HG02870 (cell line): ENCODE measurements around the gene PTPRU.

Experiments used
- ATAC-seq: cut with Tn5 transposase; IDR thresholded peaks from one replicate; pipeline ENCODE4 v1.9.1; 2021; ENCODE audit warnings: mild to moderate bottlenecking, moderate library complexity; ENCODE audit not compliant: unreplicated experiment

PTPRU gene

GRCh38 chr1:29243023-29243870, 6.9 kb downstream of the PTPRU start:
- no peak for ATAC-seq

DNA sequence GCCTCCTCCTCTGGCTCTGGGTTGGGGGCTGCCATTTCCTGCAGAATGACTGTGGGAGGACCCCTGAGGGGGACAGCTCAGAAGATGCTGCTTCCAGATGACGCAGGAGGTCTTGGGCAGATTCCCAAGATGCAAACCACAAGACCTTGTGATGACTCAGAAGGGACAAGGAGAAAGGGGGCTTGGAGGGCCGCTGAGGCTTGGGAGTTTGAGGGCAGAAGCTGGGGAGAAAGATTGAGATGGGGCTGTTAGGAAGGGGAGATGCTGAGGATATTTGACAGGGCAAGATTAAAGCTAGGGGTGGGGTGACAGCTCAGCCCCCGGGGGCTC, 7.5 kb downstream of the PTPRU start:
- ATAC-seq, result no peak

DNA sequence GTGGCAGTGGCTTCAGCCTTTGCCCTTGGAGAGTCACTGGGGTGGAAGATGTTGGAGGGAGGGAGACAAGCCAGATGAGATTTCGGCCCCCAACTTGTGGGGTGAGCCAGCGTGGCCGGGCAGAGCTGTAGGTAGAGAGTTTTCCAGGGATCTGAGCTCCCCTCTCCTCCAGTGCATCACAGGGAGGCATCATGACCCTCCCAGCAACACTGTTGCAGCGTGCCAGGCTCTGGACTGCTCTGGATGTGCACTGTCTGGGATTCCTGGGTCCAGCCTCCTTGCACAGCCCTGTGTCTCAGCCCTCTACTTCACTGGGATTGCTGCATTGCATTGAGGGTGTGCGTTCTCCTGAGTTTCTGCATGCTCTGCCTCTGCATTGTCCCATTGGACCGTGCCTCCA, 8.9 kb downstream of the PTPRU start:
- ATAC-seq, result no peak

GRCh38 chr1:29245876-29246275, 9.6 kb downstream of the PTPRU start:
- ATAC-seq, result no peak

DNA sequence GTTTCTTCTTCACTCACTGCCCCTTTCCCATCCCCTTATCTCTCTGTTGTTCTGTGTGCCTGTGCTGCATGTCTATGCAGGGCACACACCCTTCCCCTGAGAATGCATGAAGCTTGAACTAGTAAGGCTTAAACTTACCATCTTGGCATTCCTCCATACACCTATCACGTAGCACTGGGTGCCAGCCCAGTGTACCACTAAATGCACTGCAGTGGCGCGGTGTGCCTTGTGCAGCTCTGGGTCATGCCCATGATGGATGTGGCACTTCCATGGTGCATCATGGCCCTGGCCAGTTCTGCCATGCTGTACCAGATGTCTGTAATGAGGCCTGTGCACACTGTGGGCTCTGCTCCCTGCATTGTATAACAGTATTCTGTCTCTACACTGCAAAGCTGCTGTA, 10.7 kb downstream of the PTPRU start:
- ATAC-seq, result no peak

DNA sequence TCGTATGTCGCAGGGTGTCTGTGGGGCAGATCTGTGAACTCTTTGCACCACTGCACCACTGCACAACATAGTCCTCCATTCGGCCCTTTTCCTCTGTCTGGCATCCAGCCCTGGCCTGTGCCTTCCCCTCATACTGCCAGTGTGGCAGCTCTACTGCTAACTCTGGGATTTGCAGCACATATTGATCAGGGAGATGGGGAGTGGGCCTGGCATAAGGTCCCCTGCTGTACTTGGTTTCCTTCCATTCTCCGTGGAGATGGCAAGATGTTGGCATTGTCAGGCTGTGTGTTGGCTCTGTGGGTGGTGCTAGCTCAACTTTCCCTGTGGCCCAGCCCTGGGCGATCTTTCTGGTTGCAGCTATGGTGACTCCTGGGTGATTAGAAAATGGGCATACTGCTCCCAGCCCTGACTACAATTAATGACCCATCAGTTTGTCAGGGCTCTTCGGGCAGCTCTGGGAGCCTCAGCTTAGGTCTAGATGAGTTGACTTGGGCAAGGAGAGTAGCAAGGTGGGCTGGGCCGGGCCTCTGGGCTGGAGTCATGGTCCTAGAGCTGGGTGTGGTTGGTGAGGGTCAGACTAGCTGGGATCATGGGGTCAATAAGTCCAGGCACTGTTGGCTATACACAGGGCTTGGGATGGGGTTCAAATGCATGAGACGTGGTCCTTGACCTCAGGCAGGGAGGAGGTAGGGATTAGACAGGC, 11.4 kb downstream of the PTPRU start:
- ATAC-seq, result no peak

- ATAC-seq, result no peak
Observed at GRCh38 chr1:29248409-29248808, 12.1 kb downstream of the PTPRU start.

DNA sequence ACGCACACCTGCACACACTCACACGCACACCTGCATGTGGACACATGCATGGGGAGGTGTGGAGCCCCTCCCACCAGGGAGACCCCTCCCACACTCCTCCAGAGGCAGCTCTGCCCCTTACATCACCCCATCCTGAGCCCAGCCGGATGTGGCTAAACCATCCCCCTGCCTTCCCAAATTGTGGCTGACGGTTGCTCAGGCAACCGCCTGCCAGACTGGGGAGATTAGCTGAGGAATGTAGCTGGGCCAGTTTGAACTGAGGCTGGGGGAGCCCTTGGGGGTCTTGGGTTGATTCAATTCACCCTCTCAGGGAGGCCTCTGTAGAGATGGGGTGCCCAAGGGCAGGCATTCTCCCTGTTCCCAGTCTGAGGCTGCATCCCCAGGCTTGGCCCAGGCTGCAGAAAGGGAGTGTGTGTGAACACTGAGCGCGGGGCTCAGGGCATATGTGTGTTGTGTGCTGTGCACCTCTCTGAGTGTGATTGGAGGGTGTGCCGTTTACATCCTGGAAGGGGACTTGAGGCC, 12.9 kb downstream of the PTPRU start:
- ATAC-seq, result no peak

GRCh38 chr1:29249951-29250581, 13.7 kb downstream of the PTPRU start:
- no peak for ATAC-seq

- no peak for ATAC-seq
Observed at GRCh38 chr1:29251164-29252124, 15.1 kb downstream of the PTPRU start.

DNA sequence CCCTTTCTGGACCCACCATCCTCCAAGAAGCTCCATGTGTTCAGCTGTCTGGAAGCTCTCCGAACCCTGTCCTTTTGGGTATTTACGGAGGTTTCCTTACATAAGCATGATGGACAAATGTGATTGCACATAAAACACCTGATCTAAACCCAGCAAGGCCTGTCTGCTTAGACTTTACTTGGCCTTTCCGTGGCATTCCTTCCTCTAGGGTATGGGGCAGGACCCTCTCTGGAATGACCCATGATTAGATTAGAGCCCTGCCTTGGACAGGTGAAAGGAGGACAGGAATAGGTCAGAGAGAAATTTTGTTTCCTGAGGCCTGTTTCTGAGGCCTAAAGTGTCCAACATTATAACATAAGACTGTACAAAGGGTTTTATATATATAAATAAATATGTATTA, 16.9 kb downstream of the PTPRU start:
- ATAC-seq, result no peak

DNA sequence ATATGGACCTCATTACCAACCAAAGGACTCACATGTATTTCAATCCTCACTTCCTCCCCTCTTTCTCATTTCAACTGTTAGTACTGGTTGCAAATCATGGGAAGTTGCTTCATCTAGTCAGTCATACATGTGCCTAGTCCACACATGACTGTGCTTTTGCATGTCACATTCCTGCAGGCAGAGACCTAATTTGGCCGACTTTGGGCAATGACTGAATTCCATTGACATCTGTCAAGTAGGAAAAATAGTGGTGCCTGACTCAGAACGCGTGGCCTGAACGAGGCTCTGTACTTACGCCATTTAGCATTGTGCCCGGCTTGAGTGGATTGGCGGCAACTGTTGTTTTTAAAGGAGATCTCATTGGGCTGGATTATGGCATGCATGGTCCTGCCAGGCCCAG, 18.0 kb downstream of the PTPRU start:
- no peak for ATAC-seq

DNA sequence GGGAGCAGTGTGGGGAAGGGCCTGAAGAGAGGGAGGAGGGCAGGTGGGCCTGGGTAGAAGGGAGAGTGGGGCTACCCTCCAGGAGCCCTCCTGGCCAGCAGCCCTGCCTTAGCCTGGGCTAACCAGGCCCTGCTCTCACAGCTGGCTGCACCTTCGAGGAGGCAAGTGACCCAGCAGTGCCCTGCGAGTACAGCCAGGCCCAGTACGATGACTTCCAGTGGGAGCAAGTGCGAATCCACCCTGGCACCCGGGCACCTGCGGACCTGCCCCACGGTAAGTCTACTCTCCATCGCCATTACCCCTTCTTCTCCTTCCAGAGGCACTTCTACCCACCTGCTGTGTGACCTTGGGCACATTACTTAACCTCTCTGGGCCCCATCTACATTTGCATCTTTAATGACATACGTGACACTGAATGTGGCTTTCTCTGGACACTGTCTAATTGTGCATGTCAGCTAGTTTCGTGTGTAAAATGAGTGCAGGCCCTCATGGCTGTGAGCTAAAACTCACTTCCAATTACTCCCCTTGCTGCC, 18.9 kb downstream of the PTPRU start:
- no peak for ATAC-seq

GRCh38 chr1:29256394-29256793, 20.1 kb downstream of the PTPRU start:
- no peak for ATAC-seq

DNA sequence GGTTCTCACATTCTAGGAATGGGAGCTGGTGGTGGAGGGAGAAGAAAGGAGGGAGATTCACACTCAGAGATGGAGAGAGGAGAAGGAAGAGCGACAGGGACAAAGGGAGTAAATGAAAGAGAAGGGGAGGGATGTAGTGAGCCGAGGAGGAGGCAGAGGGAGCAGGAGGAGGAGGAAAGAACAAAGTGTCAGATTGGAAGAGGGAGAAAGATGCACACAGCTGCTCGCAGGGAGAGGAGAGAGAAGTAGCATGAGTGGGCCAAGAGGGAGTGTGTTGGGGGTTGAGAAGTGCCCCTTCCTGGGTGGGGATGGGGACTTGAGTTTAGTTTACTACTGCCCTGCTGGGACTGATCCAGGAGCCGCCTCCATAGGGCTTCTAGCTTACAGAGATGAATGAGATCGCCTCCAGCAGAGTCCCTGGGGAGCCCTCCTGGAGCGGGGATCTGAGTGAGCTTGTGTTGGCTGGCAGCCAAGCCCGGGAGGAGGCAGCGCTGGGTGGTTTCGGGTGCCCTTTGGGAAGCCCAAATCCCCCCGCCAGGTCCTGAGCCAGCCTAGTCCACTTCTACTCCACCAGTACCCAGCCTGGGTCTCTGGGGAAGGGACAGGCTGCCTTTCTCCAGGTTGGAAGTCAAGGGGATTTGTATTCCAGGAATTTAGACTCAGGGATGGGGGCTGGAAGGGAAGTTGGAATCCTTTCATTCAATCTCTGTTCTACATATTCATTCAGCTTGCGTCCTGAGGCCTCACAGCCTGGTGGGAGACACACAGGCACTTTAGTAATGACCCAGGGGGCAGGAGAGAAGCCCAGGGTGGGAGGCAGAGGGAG, 20.9 kb downstream of the PTPRU start:
- no peak for ATAC-seq

DNA sequence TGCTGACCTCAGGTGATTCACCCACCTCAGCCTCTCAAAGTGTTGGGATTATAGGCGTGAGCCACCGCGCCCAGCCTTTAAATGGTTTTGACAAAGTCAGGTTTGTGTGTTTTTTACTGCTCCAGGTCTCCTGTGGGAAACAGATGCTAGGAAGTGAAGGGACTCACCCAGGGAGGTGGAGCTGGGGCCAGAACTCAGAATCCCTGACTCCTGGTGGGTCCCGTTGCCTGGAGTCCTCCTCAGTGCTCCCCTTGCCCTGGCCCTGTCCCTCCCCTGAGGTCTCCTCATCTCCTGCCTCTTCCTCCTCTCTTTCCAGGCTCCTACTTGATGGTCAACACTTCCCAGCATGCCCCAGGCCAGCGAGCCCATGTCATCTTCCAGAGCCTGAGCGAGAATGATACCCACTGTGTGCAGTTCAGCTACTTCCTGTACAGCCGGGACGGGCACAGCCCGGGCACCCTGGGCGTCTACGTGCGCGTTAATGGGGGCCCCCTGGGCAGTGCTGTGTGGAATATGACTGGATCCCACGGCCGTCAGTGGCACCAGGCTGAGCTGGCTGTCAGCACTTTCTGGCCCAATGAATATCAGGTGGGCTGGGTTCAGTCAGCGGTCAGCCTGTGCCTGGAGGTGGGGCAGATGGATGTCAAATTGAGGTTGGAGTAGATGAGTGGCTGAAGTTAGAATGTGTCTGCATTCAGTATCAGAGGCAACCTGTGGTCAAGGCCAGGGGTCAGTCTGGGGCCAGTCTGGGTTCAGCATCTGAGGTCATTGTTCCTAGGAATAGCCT, 22.1 kb downstream of the PTPRU start:
- ATAC-seq, result no peak

GRCh38 chr1:29258976-29259801, 22.9 kb downstream of the PTPRU start:
- no peak for ATAC-seq
